22Rv1 (cell line): Measurements from ENCODE around the gene ATP1A1.

Experiments used
- H3K27ac ChIP-seq: fragments of 450-650 bp; 2 replicates; pipeline ENCODE4 v1.5.1; 2017
- CTCF ChIP-seq: fragments of 450-650 bp; IDR thresholded peaks from 2 replicates; pipeline ENCODE4 v1.5.1; 2017; ENCODE audit warnings: mild to moderate bottlenecking
- ZFX ChIP-seq: fragments of 450-650 bp; IDR thresholded peaks from 2 replicates; pipeline ENCODE4 v1.6.1; 2017; ENCODE audit warnings: antibody characterized with exemption, borderline replicate concordance

The ATP1A1 gene

GRCh38 chr1:116382857-116383483 lies 9.9 kb downstream of the ATP1A1 start:
- no peak for TF ChIP-seq CTCF
- TF ChIP-seq ZFX = no peak
- no peak overlapping the region for H3K27ac ChIP-seq

GRCh38 chr1:116386042-116386441 lies 13.0 kb downstream of the ATP1A1 start:
- no peak overlapping the region for H3K27ac ChIP-seq
- TF ChIP-seq CTCF = no peak
- TF ChIP-seq ZFX = no peak

- TF ChIP-seq ZFX = no peak
- TF ChIP-seq CTCF = no peak
Measured at GRCh38 chr1:116387551-116387950, 14.5 kb downstream of the ATP1A1 start.

GRCh38 chr1:116388122-116388521 lies 15.1 kb downstream of the ATP1A1 start:
- no peak overlapping the region for H3K27ac ChIP-seq

More at GRCh38 chr1:116387551-116387950, 14.5 kb downstream of the ATP1A1 start:
- H3K27ac ChIP-seq = no peak overlapping the region

GRCh38 chr1:116389013-116389412 lies 16.0 kb downstream of the ATP1A1 start:
- no peak overlapping the region for H3K27ac ChIP-seq
- no peak for TF ChIP-seq CTCF
- TF ChIP-seq ZFX = no peak

More at GRCh38 chr1:116388122-116388521, 15.1 kb downstream of the ATP1A1 start:
- TF ChIP-seq CTCF (no peak), ZFX (no peak)

GRCh38 chr1:116389686-116390085 lies 16.6 kb downstream of the ATP1A1 start:
- no peak overlapping the region for H3K27ac ChIP-seq

GRCh38 chr1:116390195-116390594 lies 17.2 kb downstream of the ATP1A1 start:
- H3K27ac ChIP-seq = no peak overlapping the region
- no peak for TF ChIP-seq ZFX
- no peak for TF ChIP-seq CTCF

More at GRCh38 chr1:116389686-116390085, 16.6 kb downstream of the ATP1A1 start:
- no peak for TF ChIP-seq ZFX

- H3K27ac ChIP-seq = no peak overlapping the region; the same call in 1 of the 2 replicates
- no peak for TF ChIP-seq CTCF
- no peak for TF ChIP-seq ZFX
Measured at GRCh38 chr1:116391185-116391584, 18.1 kb downstream of the ATP1A1 start.
